Upper lobe of left lung (tissue), 4 donors: ENCODE data around the gene ATF1.

ENCODE experiments used
- CTCF ChIP-seq, 6 experiments: fragments of 450-650 bp in 4 of 6; fragments of 200-600 bp in 2 of 6; sonication (generic) in 2 of 6; IDR thresholded peaks; one replicate each; pipeline ENCODE4 v1.5.1; 2016 to 2019; ENCODE audit warnings: antibody characterized with exemption in 6 of 6
- EP300 ChIP-seq, 4 donors: sonication (generic); formaldehyde crosslinking; IDR thresholded peaks; one replicate each; pipeline ENCODE4 v1.5.1; 2017; ENCODE audit warnings: antibody characterized with exemption in 4 of 4, control low read depth in 2 of 4
- POLR2A ChIP-seq, 4 donors: fragments of 450-650 bp; IDR thresholded peaks; one replicate each; pipeline ENCODE4 v1.5.1; 2016 to 2017; ENCODE audit warnings: antibody characterized with exemption in 4 of 4, mild to moderate bottlenecking in 2 of 4
- POLR2AphosphoS5 ChIP-seq, 2 donors: sonication (generic); formaldehyde crosslinking; IDR thresholded peaks; one replicate each; pipeline ENCODE4 v1.5.1; 2017; ENCODE audit warnings: antibody characterized with exemption in 2 of 2

GRCh38 chr12:50820177-50820576 is 56.3 kb downstream of the ATF1 start:
- no peak for TF ChIP-seq CTCF (IDR thresholded peaks at IDR 0.05)
- TF ChIP-seq EP300 (IDR thresholded peaks at IDR 0.05) = no peak
- no peak for TF ChIP-seq POLR2A (IDR thresholded peaks at IDR 0.05)
- no peak for TF ChIP-seq POLR2AphosphoS5 (IDR thresholded peaks at IDR 0.05)
